ENCODE results near the gene TAF3. TPM values are rescaled to one million over a fixed set of nuclear protein-coding genes. Genes with fewer than 3 reads are reported as not detected.

The TAF3 gene
- total RNA-seq, 1 donor from 2014 or later, result 8.5 TPM

- peaks cover 16% of the 10 kb centered on the region for H3K36me3 Mint-ChIP-seq
- H3K27me3 Mint-ChIP-seq (ENCODE audit: low read depth), result no peaks in the 10 kb centered on the region
- no peak overlapping the region for H3K4me3 Mint-ChIP-seq
- no peaks in the 10 kb centered on the region for H3K9me3 Mint-ChIP-seq
- H3K4me1 Mint-ChIP-seq, result no peaks in the 10 kb centered on the region
- TF ChIP-seq CTCF (IDR thresholded peaks at IDR 0.05; ENCODE audit: unreplicated experiment), result no peak
- no peak overlapping the region for H3K27ac Mint-ChIP-seq
- no peak for DNase-seq (ENCODE audit: low spot score in 2 of 2, unreplicated experiment in 2 of 2)
Observed at GRCh38 chr10:7832060-7832459, 13.8 kb downstream of the TAF3 start.

- Mint-ChIP-seq H3K27ac (no peak overlapping the region), H3K36me3 (peaks cover 11% of the 10 kb centered on the region), H3K4me1 (no peaks in the 10 kb centered on the region), H3K27me3 (ENCODE audit: low read depth) (no peaks in the 10 kb centered on the region), H3K4me3 (no peak overlapping the region), H3K9me3 (no peaks in the 10 kb centered on the region)
- TF ChIP-seq CTCF (IDR thresholded peaks at IDR 0.05; ENCODE audit: unreplicated experiment), result no peak
- DNase-seq (ENCODE audit: low spot score in 2 of 2, unreplicated experiment in 2 of 2), result no peak
Observed at GRCh38 chr10:7833210-7833609, 14.9 kb downstream of the TAF3 start.

- H3K4me1 Mint-ChIP-seq, result no peaks in the 10 kb centered on the region
- no peak for TF ChIP-seq CTCF (IDR thresholded peaks at IDR 0.05; ENCODE audit: unreplicated experiment)
- no peaks in the 10 kb centered on the region for H3K27me3 Mint-ChIP-seq (ENCODE audit: low read depth)
- no peak for DNase-seq (ENCODE audit: low spot score in 2 of 2, unreplicated experiment in 2 of 2)
- peaks cover 8% of the 10 kb centered on the region for H3K36me3 Mint-ChIP-seq
- H3K4me3 Mint-ChIP-seq, result no peak overlapping the region
- H3K27ac Mint-ChIP-seq, result no peak overlapping the region
- H3K9me3 Mint-ChIP-seq, result no peaks in the 10 kb centered on the region
Observed at GRCh38 chr10:7834262-7834661, 16.0 kb downstream of the TAF3 start.

GRCh38 chr10:7836571-7836970 is 18.3 kb downstream of the TAF3 start:
- no peak for DNase-seq (ENCODE audit: low spot score in 2 of 2, unreplicated experiment in 2 of 2)
- H3K4me1 Mint-ChIP-seq, result no peaks in the 10 kb centered on the region
- H3K27ac Mint-ChIP-seq, result no peak overlapping the region
- no peak overlapping the region for H3K4me3 Mint-ChIP-seq
- TF ChIP-seq CTCF (IDR thresholded peaks at IDR 0.05; ENCODE audit: unreplicated experiment), result no peak
- no peaks in the 10 kb centered on the region for H3K27me3 Mint-ChIP-seq (ENCODE audit: low read depth)
- peaks cover 8% of the 10 kb centered on the region for H3K36me3 Mint-ChIP-seq
- no peaks in the 10 kb centered on the region for H3K9me3 Mint-ChIP-seq

- no peak overlapping the region for H3K27ac Mint-ChIP-seq
Observed at GRCh38 chr10:7846591-7846990, 28.3 kb downstream of the TAF3 start.

More at GRCh38 chr10:7846591-7846990, 28.3 kb downstream of the TAF3 start:
- Mint-ChIP-seq H3K9me3 (no peaks in the 10 kb centered on the region), H3K4me1 (no peaks in the 10 kb centered on the region), H3K36me3 (peaks cover 2% of the 10 kb centered on the region), H3K27me3 (ENCODE audit: low read depth) (no peaks in the 10 kb centered on the region), H3K4me3 (no peak overlapping the region)
- no peak for TF ChIP-seq CTCF (IDR thresholded peaks at IDR 0.05; ENCODE audit: unreplicated experiment)
- no peak for DNase-seq (ENCODE audit: low spot score in 2 of 2, unreplicated experiment in 2 of 2)

All from mesothelial cell of epicardium (in vitro differentiated cells).